Body of pancreas (tissue), 4 donors: ENCODE data around the gene SLC9C1. TPM values are rescaled to one million over a fixed set of nuclear protein-coding genes. Genes with fewer than 3 reads are reported as not detected.

ENCODE experiments used
- ATAC-seq: fragments of 150-250 bp; one replicate; pipeline ENCODE4 v1.9.1; 2016
- DNase-seq, 4 donors: peaks; one replicate each; pipeline ENCODE4 v3.0.0-alpha.2; 2019
- H3K27ac ChIP-seq, 4 donors: fragments of 200-600 bp; sonication (generic); 1 replicate in 3 of 4; 2 replicates in 1 of 4; pipeline versions ENCODE4 v1.5.1 to v1.6.1; 2016 to 2019; ENCODE audit warnings: mild to moderate bottlenecking in 1 of 4, mixed read lengths in 1 of 4, moderate library complexity in 1 of 4
- H3K27me3 ChIP-seq, 2 donors: fragments of 200-600 bp; sonication (generic); one replicate each; pipeline ENCODE4 v1.6.0; 2016; ENCODE audit warnings: mild to moderate bottlenecking in 1 of 2
- H3K36me3 ChIP-seq, 2 donors: fragments of 200-600 bp; sonication (generic); replicated peaks in 1 of 2; 2 replicates each; pipeline ENCODE4 v1.5.1; 2016; ENCODE audit warnings: low read depth in 2 of 2; ENCODE audit not compliant: insufficient read depth in 1 of 2
- H3K4me1 ChIP-seq: fragments of 200-600 bp; sonication (generic); one replicate; pipeline ENCODE4 v1.6.0; 2016
- H3K4me3 ChIP-seq, 2 donors: fragments of 200-600 bp; sonication (generic); 1 replicate in 1 of 2; 2 replicates in 1 of 2; pipeline ENCODE4 v1.5.1; 2016 to 2019
- H3K9me3 ChIP-seq, 3 donors: fragments of 200-600 bp; sonication (generic); 1 replicate in 2 of 3; 2 replicates in 1 of 3; pipeline ENCODE4 v1.5.1; 2016
- POLR2A ChIP-seq, 3 donors: fragments of 450-650 bp; IDR thresholded peaks; one replicate each; pipeline ENCODE4 v1.6.1; 2016; ENCODE audit warnings: antibody characterized with exemption in 3 of 3, mild to moderate bottlenecking in 2 of 3
- WGBS, 2 donors: methylation state at CpG; one replicate each; pipeline ENCODE4 v1.1.5; 2017; 5-methylcytosine and 5-hydroxymethylcytosine counted together
- intact Hi-C: fragments of 100-400 bp; cut with DNase I; formaldehyde crosslinking; loops from one replicate; pipeline ENCODE4 v1.15.1; 2023
- total RNA-seq, 2 donors: library from RNA; depleted of rRNA; stranded (reverse); fragments of >200 nt; gene quantifications; one replicate each; pipeline ENCODE4 v1.1.0, GENCODE V29; 2016
- TF ChIP-seq, protein P1 (sequence below), 7 experiments: fragments of 450-650 bp in 4 of 7; fragments of 200-600 bp in 3 of 7; sonication (generic) in 3 of 7; IDR thresholded peaks; one replicate each; pipeline ENCODE4 v1.5.1; 2016 to 2019; ENCODE audit warnings: antibody characterized with exemption in 7 of 7

The SLC9C1 gene
- total RNA-seq, 2 donors from 2014 or later = not detected

DNA sequence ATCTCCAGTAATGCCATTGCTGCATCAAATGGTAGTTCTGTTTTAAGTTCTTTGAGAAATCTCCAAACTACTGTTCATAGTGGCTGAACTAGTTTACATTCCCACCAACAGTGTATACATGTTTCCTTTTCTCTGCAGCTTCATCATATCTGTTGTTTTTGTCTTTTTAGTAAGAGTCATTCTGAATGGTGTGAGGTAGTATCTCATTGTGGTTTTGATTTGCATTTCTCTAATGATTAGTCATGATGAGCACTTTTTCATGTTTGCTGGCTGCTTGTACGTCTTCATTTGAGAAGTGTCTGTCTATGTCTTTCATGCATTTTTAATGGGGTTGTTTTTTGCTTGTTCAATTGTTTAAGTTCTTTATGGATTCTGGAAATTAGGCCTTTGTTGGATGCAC lies 150.8 kb downstream of the SLC9C1 start:
- H3K36me3 ChIP-seq = no peaks in the 10 kb centered on the region
- intact Hi-C loops = no loop called here
- DNase-seq (no peak), ATAC-seq (no peak)
- no peaks in the 10 kb centered on the region for H3K27me3 ChIP-seq
- WGBS, 2 donors = 94 to 100% methylated on average over 1 of the region's 1 CpG
- H3K27ac ChIP-seq = no peak overlapping the region
- no peak overlapping the region for H3K4me3 ChIP-seq
- H3K4me1 ChIP-seq = no peaks in the 10 kb centered on the region
- TF ChIP-seq POLR2A (IDR thresholded peaks at IDR 0.05) = no peak
- TF ChIP-seq, protein P1, sequence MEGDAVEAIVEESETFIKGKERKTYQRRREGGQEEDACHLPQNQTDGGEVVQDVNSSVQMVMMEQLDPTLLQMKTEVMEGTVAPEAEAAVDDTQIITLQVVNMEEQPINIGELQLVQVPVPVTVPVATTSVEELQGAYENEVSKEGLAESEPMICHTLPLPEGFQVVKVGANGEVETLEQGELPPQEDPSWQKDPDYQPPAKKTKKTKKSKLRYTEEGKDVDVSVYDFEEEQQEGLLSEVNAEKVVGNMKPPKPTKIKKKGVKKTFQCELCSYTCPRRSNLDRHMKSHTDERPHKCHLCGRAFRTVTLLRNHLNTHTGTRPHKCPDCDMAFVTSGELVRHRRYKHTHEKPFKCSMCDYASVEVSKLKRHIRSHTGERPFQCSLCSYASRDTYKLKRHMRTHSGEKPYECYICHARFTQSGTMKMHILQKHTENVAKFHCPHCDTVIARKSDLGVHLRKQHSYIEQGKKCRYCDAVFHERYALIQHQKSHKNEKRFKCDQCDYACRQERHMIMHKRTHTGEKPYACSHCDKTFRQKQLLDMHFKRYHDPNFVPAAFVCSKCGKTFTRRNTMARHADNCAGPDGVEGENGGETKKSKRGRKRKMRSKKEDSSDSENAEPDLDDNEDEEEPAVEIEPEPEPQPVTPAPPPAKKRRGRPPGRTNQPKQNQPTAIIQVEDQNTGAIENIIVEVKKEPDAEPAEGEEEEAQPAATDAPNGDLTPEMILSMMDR (IDR thresholded peaks at IDR 0.05) = no peak
- H3K9me3 ChIP-seq = no peaks in the 10 kb centered on the region

DNA sequence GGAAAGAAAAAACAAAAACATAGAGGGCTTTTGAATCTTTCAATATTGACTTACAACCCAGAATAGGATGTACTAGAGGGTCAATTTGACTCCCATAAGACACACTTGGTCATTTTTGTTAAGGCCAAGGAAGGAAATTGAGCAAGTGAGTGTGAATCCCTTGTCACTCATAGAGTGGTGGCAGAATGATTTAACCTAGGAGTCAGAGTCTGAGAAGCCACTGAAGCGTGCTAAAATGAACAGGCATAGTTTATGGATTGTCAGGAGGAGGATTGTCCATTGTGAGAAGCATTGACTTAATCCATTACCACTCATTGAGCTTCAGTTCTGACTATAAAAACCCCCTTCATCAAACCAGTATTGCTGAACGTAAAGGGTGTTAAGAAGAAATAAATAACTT lies 152.7 kb downstream of the SLC9C1 start:
- Histone ChIP-seq H3K4me1 (no peaks in the 10 kb centered on the region), H3K4me3 (no peak overlapping the region), H3K36me3 (no peaks in the 10 kb centered on the region), H3K27me3 (no peaks in the 10 kb centered on the region), H3K27ac (no peak overlapping the region), H3K9me3 (no peaks in the 10 kb centered on the region)
- intact Hi-C loops = no loop called here
- DNase-seq = no peak
- 63 to 86% methylated on average over 2 of the region's 2 CpGs for WGBS, 2 donors
- no peak for TF ChIP-seq POLR2A (IDR thresholded peaks at IDR 0.05)
- TF ChIP-seq, protein P1 (IDR thresholded peaks at IDR 0.05) = no peak
- ATAC-seq = no peak

DNA sequence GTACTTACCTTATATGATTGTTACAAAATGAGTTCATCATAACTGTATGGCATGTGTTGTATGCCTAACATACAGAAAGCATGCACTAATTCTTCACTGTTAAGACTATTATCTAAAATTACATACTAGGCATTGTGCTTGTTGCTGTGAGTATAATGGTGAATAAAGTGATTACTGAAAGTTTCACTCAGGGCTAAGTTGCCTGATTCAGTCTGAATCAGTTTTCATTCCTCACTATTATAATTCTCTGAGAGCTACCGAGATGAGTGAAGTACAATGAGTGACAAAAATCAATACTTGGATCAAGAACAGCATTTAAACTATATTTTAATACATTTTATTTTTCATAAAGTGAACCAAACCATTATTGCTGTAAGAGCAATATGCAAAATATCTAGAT lies 153.4 kb downstream of the SLC9C1 start:
- ATAC-seq (no peak), DNase-seq (no peak)
- TF ChIP-seq, protein P1 (IDR thresholded peaks at IDR 0.05) = no peak
- no peak for TF ChIP-seq POLR2A (IDR thresholded peaks at IDR 0.05)
- no peak overlapping the region for H3K4me3 ChIP-seq
- 36 to 56% methylated on average over 1 of the region's 1 CpG for WGBS, 2 donors
- H3K36me3 ChIP-seq = no peaks in the 10 kb centered on the region
- no peaks in the 10 kb centered on the region for H3K9me3 ChIP-seq
- H3K27ac ChIP-seq = no peak overlapping the region
- H3K4me1 ChIP-seq = no peaks in the 10 kb centered on the region
- H3K27me3 ChIP-seq = no peaks in the 10 kb centered on the region
- intact Hi-C loops = no loop called here

DNA sequence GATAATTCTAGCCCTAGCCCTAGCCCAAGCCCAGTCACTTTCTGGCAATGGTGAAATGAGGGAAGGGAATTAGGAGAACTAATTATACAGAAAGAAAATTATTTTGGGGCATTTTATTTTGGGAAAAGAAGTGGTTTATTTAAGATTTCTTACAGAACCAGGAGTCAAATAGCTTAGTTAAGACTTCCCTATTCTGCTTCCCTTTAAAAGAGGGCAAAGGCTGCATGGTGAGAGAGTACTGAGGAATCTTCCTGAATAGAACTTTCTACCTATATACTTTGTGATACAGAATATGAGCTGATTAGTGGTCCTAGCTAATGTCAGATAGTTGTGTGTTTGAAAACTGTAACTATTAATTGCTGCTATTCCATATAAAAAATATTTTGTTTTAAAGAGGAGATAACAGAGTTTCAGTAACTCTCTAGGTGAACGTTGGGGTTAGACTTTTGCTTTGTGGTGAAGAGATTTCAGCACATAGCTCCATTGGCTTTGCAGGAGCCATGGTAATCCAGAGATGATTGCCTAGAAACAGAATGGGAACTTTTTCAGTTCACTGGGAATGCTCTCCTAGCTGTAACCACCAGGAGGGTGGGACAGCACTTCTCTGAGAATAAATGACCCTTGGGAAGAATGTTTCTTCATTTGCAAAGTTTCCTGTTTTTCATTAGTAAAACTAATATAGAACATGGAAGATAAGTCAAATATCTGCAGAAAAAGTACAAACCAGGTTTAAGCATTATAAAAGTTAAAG lies 155.6 kb downstream of the SLC9C1 start:
- Histone ChIP-seq H3K27me3 (no peaks in the 10 kb centered on the region), H3K9me3 (no peaks in the 10 kb centered on the region), H3K36me3 (no peaks in the 10 kb centered on the region), H3K4me3 (no peak overlapping the region), H3K27ac (no peak overlapping the region), H3K4me1 (peaks cover 21% of the 10 kb centered on the region)
- no peak for TF ChIP-seq POLR2A (IDR thresholded peaks at IDR 0.05)
- TF ChIP-seq, protein P1 (IDR thresholded peaks at IDR 0.05) = no peak
- ATAC-seq (no peak), DNase-seq (no peak)
- intact Hi-C loops = no loop called here
- 39 to 43% methylated on average over 1 of the region's 1 CpG for WGBS, 2 donors

DNA sequence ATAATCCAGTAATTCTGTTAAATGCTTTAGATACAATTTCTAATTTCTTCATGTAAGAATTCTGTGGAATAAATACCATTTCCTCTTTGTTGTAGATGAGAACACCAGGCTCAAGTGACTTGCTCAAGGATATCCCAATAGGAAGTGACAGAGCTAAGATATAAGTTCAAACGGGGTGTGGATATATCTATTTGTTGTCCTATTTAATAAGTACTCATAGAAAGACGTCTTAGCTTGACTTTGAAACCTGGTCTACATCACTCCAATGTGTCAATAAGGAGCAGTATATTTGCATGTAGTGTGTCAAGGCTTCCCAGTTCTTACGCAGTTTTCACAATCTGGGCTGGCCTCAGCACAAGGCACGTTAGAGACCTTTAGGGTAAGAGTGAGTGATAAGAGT lies 156.2 kb downstream of the SLC9C1 start:
- intact Hi-C loops = no loop called here
- 54 to 55% methylated on average over 4 of the region's 4 CpGs for WGBS, 2 donors
- Histone ChIP-seq H3K27me3 (no peaks in the 10 kb centered on the region), H3K4me1 (peaks cover 21% of the 10 kb centered on the region), H3K27ac (no peak overlapping the region), H3K9me3 (no peaks in the 10 kb centered on the region), H3K4me3 (no peak overlapping the region), H3K36me3 (no peaks in the 10 kb centered on the region)
- no peak for TF ChIP-seq POLR2A (IDR thresholded peaks at IDR 0.05)
- TF ChIP-seq, protein P1 (IDR thresholded peaks at IDR 0.05) = no peak
- no peak for DNase-seq
- no peak for ATAC-seq
